ENCODE measurements around the gene GTF2F2.

Gene GTF2F2

GRCh38 chr13:45122941-45123340 lies 2.6 kb downstream of the GTF2F2 start:
- no peak for DNase-seq

DNA sequence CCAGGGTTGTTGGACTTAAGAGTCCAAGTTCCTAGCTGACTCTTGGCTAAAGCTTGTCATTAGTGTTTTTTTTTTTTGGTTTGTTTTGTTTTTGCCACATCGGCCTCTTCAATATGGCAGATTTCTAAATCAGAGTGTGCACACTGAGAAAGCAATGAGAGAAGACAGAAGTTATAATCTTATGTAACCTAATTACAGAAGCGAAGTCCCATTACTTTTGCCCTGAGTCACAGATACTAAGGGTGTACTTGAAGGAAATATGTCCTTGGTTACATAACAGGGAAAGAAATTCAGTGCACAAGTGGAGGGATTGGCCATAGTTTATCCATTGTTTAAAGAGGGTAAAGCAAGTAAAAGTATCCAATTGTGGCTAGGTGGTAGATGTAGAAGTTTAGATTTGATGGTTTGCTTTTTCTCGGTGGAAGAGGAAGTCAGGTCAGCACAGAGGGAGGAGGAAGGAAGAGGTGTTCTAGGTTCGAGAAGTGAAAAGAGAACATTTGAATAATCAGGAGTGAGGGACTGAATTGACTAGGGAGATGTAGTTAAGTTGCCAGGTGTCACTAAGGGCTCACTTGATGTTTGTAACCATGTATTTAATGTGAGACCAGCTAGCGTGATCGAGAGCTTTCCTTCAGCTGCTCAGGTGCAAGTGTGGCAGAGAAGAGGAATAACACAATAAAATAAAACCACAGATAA lies 12.2 kb downstream of the GTF2F2 start:
- DNase-seq = no peak

GRCh38 chr13:45133396-45134118 lies 13.2 kb downstream of the GTF2F2 start:
- no peak for DNase-seq

DNA sequence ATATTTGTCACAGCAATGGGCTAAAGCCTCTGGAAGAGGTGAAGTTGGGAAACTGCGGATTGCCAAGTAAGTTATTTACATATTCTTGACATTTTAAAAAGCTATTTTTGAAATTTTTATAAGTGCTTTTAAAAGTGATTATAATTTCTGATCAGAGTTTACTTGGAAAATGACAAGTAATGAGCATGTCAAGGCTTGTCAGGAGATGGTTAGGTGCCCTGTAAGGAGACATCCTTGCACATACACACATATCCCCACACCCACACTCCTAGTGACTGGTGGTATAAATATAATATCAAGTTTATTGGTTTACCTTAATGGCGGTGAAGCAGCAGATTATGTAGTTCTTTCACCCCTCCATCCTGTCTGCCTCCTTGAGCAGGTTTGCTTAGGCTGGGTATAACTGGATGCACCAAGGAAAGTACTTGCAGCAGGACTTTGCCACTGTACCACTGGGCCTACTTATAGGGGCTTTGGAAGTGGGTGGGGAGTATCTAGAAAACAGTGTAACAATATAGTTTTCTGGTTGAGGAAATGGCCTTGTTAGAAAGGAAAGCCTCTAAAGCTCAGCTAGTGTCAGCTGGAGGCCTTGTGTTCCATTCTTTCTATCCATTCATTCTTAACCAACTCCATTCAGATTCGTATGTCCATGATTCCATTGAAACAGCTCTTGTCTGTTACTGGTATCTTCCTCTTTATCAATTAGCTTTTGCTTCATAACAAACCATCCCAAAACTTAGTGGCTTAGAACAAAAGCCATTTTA lies 16.6 kb downstream of the GTF2F2 start:
- DNase-seq = no peak

GRCh38 chr13:45137526-45137925 lies 17.2 kb downstream of the GTF2F2 start:
- DNase-seq = no peak

GRCh38 chr13:45138282-45138681 lies 18.0 kb downstream of the GTF2F2 start:
- DNase-seq = no peak

- no peak for DNase-seq
These were observed 21.1 kb downstream of the GTF2F2 start for GRCh38 chr13:45141369-45141768.

DNA sequence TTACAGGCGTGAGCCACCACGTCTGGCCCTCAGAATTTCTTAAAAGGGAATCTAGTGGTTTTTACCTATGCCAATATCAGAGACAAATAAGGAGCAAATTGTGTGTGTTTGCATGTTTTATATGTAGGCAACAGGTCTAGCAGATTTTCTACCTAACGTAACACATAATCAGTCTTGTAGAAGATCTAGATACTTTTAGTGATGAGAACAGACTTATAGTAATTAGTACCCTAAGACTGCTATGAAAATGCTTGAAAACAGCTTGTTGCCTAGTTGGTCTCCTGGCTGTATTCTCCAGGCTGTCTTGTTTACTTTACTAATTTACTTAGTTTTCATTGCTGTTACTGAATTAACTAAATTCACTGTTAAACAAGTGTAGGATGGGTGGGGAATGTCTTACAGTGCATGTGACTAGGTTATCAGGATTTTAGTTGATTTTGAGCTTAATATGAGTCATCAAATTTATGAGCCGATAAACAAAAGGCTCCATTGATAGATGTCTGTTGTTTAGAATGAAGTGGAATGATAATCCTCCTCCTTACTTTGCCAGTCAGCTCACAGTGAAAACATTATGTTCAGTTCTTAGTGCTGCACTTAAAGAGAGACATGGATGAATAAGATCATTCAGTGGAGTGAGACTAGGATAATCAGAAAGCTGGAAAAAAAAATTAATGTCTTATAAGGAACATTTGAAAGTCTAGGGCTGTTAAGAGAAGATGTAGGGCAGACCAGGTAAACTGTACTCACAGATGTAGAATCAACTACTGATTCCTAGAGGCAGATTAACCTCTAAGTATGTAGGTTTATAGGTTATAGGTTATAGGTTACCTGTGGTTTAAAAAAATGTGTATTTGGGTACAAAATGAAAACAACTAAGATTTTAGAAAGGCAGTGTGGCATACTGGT lies 22.4 kb downstream of the GTF2F2 start:
- no peak for DNase-seq

GRCh38 chr13:45143346-45143751 lies 23.0 kb downstream of the GTF2F2 start:
- DNase-seq = no peak

GRCh38 chr13:45149964-45150363 lies 29.7 kb downstream of the GTF2F2 start:
- DNase-seq = no peak

DNA sequence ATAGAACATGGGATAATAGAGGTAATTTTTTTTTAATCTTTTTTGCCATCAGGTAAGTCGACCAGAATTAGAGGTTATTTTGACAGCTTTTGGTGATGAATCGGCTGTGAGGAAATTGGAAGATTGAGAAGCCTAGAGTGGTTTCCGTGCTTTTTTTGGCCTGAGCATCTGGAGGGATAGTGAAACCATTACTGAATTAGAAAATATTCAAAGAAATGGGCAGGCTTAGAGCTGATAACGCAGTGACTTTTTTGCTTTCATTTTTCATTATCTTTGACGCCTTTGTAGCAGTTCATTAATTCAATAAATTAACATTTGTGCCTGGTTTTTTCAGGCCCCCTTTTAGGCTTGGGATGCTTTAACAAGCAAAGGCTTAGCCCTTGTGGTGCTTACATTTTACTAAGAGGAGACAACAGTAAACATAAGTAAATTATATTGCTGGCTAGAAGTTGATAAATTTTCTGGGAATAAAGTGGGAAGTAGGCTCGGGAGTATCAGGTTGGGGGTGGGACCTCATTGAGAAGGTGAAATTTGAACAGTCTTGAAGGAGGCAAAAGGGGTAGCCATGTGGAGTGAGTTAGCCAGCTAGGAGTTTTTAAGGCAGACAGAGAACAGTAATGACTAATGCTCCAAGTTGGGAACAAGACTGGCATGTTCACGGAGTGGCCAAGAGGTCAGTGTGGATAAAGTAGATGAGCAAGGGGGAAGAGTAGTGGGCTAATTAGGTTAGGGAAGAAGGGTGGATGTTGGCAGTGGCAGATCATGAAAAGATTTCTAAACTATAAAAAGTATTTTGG lies 36.5 kb downstream of the GTF2F2 start:
- no peak for DNase-seq

DNA sequence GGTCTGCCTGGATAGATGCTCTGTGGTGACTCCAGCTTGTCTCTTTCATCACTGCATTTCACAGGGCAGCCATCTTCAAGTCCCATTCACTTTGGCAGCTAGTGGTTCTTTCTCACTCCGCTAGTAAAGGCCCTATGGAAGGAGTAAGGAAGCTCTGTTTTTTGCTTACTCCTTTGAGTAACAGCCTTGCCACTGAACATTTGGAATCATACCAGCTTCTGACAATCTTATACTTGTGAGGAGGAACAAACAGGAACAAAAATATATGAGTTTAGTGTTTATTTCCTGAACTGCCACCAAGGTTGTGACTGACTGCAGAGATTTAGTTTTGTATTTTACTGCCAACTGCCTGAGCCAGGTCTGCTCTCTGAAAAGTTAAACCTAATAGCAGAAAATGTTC lies 41.9 kb downstream of the GTF2F2 start:
- DNase-seq = no peak

DNA sequence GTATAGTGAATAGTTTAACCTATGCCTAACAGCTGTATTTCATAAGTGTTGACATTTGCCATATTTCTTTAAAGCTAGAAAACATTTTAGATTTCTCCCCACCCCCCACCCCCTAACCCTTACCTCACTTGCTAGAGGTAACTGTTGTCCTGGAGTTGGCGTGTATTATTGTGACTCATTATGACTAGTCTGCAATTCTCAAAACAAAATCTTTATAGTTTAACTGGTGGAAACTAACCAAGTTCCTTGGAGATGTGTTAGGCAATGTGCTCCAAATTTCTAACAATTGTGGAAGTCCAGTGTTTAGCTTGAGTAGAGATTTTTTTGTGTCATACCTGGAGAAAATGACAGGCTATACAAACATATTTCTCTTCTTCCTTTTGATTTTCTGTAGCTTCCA lies 42.5 kb downstream of the GTF2F2 start:
- DNase-seq = no peak

DNA sequence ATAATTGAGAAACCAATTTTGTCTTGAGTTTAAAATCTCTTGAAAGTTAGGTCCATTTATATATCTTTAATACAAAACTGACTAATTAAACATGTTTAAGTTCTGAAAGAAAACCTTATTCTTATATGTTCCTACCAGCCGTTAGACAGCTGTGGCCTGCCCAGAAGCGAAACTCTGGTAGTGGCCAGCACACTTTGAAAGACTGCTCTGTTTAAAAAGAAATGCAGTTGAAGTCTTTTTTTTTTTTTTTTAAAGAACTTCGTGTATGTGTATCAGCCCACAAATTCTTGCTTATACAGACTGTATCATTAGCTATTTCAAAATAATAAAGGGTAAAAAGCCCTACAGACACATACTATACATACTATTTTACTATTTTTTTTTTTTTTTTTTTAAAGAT lies 46.5 kb downstream of the GTF2F2 start:
- DNase-seq = no peak

DNA sequence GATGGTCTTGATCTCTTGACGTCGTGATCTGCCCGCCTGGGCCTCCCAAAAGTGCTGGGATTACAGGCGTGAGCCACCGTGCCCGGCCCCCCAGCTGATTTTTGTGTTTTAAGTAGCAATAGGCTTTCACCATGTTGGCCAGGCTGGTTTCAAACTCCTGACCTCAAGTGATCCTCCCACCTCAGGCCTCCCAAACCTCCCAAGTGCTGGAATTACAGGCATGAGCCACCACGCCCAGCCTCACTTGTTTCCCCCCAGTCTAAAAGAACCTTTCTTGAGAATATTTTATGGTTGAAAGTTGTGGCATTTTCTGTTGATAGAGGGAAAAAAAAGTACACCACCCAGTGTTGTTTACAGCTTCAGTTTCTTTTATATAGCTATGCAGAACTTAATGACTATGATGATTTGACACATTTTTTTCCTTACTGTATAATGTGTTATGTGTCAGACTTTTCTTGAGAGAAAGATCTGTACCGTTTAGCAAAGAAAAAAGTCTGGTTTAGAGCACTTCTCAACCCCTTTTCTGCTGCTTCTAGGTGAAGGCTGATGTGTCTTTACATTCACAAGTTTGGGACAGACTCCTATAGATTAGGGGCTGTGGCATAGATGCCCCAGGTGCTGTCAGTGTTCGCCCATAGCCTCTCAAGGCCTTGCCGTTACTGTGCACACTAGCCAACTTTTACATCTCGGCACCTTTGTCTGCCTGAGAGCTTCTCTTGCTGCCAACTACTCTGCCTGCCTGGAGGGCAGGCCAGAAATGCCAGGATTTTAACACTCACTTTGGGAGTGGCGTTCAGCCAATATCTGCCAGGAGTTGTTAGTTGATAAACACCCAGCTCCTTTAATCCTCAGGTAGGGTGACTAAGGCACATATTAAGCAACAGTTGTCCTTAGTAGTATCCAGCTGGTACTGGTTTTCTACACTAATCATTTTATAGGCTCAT lies 47.6 kb downstream of the GTF2F2 start:
- no peak for DNase-seq

GRCh38 chr13:45168555-45168930 lies 48.2 kb downstream of the GTF2F2 start:
- no peak for DNase-seq

DNA sequence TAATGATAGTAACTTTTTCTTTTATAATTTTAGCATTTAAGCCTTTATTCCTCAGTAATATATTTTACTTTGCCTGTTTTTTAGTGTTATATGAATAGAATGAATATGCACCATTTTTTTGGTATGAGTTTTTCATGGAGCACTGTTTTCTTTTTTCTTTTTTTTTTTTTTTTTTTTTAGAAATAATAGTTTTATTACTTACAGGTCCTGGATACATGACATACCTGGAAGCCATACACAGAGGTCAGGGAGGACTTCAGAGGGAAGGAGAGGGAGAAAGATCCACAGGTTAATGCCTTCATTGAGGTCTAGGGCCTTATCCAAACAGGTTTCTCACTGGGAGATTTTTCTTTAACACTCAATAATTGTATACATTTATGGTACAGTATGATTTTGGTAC lies 54.2 kb downstream of the GTF2F2 start:
- DNase-seq = no peak

DNA sequence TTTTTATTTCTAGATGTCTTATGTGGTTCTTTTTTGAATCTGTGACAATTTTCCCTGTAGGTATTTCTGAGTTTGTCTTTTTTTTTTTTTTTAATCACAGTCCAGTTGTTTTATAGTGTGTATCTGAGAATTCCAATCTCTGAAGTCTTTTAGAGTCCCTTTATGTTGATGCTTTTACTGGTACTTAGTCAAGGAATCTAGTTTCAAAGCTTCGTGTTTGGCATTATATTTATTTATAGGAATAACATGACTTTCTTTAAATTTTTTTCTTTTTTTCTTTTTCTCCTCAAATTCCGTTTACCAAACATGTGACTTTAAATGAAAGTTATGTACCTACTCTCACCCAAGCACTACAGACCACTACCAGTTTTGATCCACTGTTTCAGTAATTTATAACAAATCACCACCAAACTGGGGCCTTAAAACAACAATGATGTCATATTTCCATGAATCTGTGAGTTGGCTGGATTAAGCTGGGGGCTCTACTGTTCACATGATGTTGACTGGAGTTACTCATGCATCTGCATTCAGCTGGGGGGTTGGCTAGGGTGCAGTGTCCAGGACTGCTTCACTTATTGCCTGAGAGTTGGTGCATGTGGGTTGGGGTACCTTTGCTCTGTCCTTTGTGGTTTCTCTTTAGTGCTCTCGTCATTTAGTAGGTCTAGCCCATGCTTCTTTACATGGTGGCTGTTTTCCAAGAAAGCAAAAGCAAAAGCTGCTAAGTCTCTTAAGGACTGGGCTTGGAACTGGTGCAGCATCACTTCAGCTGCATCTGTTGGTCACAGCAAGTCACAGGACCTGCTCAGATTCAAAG lies 58.2 kb downstream of the GTF2F2 start:
- DNase-seq = no peak

DNA sequence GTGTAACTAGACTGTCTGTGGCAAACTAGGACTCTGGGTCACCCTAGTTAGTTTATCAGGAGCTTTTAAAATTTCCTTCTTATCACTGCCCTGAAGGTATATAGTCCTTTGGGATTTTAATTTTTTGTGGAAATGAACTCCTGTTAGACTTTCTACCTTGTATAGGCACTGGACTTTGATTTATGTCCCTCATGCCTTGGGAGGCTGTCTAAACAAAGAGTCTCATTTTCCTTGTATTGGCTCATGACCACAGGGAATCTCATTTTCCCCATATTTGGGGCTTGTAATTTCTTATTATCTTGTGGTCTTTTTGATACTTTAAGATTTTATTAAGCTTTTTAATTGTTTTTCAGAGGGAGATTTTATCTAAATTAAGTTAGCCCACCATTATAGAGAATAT lies 59.1 kb downstream of the GTF2F2 start:
- DNase-seq = no peak

- DNase-seq = no peak
These were observed 60.0 kb downstream of the GTF2F2 start for GRCh38 chr13:45180303-45180702.

All from NCI-H1930 (cell line).